ENCODE measurements around the gene SEMA7A. TPM values are rescaled to one million over a fixed set of nuclear protein-coding genes. Genes with fewer than 3 reads are reported as not detected.

SEMA7A gene
- total RNA-seq, 4 donors from 2014 or later = 1.5 to 42.9 (median 1.6) TPM

GRCh38 chr15:74441248-74441941, 7.6 kb upstream of the SEMA7A start:
- no peak overlapping the region for H3K4me3 ChIP-seq
- DNase-seq = peak in 1 of 3 donors; percentile 29
- peaks cover 0 to 14% (median 0%) of the 10 kb centered on the region in 3 donors for H3K36me3 ChIP-seq
- H3K4me1 ChIP-seq = no peaks in the 10 kb centered on the region
- TF ChIP-seq CTCF (IDR thresholded peaks at IDR 0.05) = no peak
- no peak for TF ChIP-seq POLR2A (IDR thresholded peaks at IDR 0.05)
- H3K9me3 ChIP-seq = no peaks in the 10 kb centered on the region
- no peak overlapping the region for H3K27ac ChIP-seq
- no peaks in the 10 kb centered on the region for H3K27me3 ChIP-seq

- no peaks in the 10 kb centered on the region for H3K9me3 ChIP-seq
- peak; percentile 73 to 89 (median 79) for DNase-seq
- H3K4me3 ChIP-seq = no peak overlapping the region
- H3K4me1 ChIP-seq = peaks cover 0 to 8% (median 7%) of the 10 kb centered on the region in 4 donors
- TF ChIP-seq CTCF (IDR thresholded peaks at IDR 0.05) (peak; percentile 86 to 92 (median 89)), POLR2A (IDR thresholded peaks at IDR 0.05) (no peak)
- no peaks in the 10 kb centered on the region for H3K27me3 ChIP-seq
- H3K36me3 ChIP-seq = no peaks in the 10 kb centered on the region
- peak overlapping the region in 1 of 4 donors; percentile 3 for H3K27ac ChIP-seq
These were observed 5.1 kb upstream of the SEMA7A start for GRCh38 chr15:74438721-74439316.

- Histone ChIP-seq H3K4me1 (peaks cover 0 to 9% (median 8%) of the 10 kb centered on the region in 4 donors), H3K36me3 (no peaks in the 10 kb centered on the region), H3K27me3 (peaks cover 0 to under 1% of the 10 kb centered on the region in 2 donors), H3K4me3 (no peak overlapping the region), H3K9me3 (no peaks in the 10 kb centered on the region), H3K27ac (peak overlapping the region in 1 of 4 donors; percentile 3)
- TF ChIP-seq CTCF (IDR thresholded peaks at IDR 0.05) (no peak), POLR2A (IDR thresholded peaks at IDR 0.05) (no peak)
- no peak for DNase-seq
These were observed 4.4 kb upstream of the SEMA7A start for GRCh38 chr15:74438206-74438605.

- no peaks in the 10 kb centered on the region for H3K9me3 ChIP-seq
- H3K27ac ChIP-seq = peak overlapping the region; percentile 69 to 93 (median 84)
- peak overlapping the region; percentile 65 to 81 (median 80) for H3K4me3 ChIP-seq
- DNase-seq = no peak
- H3K4me1 ChIP-seq = peaks cover 0 to 19% (median 13%) of the 10 kb centered on the region in 4 donors
- no peaks in the 10 kb centered on the region for H3K36me3 ChIP-seq
- TF ChIP-seq POLR2A (IDR thresholded peaks at IDR 0.05) = no peak
- TF ChIP-seq CTCF (IDR thresholded peaks at IDR 0.05) = no peak
- H3K27me3 ChIP-seq = peaks cover 0 to 9% of the 10 kb centered on the region in 2 donors
These were observed 742 bp upstream of the SEMA7A start for GRCh38 chr15:74434263-74435136.

GRCh38 chr15:74432968-74433591, 678 bp downstream of the SEMA7A start:
- H3K9me3 ChIP-seq = no peaks in the 10 kb centered on the region
- peak overlapping the region; percentile 65 to 81 (median 80) for H3K4me3 ChIP-seq
- no peak for TF ChIP-seq POLR2A (IDR thresholded peaks at IDR 0.05)
- TF ChIP-seq CTCF (IDR thresholded peaks at IDR 0.05) = no peak
- DNase-seq = peak in 1 of 3 donors; percentile 56
- peak overlapping the region; percentile 69 to 93 (median 84) for H3K27ac ChIP-seq
- peaks cover 0 to 24% (median 17%) of the 10 kb centered on the region in 4 donors for H3K4me1 ChIP-seq
- no peaks in the 10 kb centered on the region for H3K36me3 ChIP-seq
- H3K27me3 ChIP-seq = peaks cover 0 to 9% of the 10 kb centered on the region in 2 donors
